ENCODE results near the gene NIPAL4.

DNA sequence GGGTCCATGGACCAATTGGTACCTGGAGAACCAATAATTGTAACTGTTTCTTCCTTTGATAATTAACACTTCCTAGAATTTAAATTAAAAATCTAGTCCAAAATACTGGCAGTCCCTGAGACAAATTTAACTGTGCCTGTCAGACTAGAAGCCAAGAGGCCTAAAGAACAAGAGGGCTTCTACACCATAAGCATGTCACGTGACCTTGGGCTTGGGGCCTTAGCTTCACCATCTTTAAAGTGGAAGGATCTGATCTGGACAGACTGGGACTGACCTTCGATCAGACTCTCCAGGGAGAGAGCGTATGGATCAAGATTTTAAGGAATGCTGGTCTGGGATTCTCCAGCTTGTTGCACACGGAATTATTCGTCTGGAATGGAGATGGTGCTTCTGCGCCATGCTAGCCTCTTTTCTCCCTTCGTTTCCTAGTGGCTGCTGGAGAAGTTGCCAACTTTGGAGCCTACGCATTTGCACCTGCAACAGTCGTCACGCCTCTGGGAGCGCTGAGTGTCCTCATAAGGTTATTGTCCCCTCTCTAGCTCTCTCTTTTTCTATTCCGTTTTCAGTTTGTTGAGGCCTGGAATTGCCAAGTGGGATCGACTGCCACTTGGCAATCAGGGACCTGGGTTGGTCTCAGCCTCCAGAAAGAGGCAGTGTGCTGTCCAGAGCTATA is 8.4 kb downstream of the NIPAL4 start:
- TF ChIP-seq CTCF (conservative IDR thresholded peaks at IDR 0.05): no peak
- no peak for TF ChIP-seq EZH2 (IDR thresholded peaks at IDR 0.05; ENCODE audit: low read depth)

All from PC-9 (cell line).